Measurements from ENCODE around the gene ZEB1. TPM values are rescaled to one million over a fixed set of nuclear protein-coding genes. Genes with fewer than 3 reads are reported as not detected.

The ZEB1 gene
- total RNA-seq, 1 donor from 2014 or later: 82.7 TPM

- Histone ChIP-seq H3K27me3 (no peaks in the 10 kb centered on the region), H3K9me3 (no peaks in the 10 kb centered on the region), H3K4me1 (peaks cover 30% of the 10 kb centered on the region), H3K36me3 (no peaks in the 10 kb centered on the region), H3K27ac (no peak overlapping the region), H3K4me3 (no peak overlapping the region)
- intact Hi-C loops (cut with DNase I): no loop called here
- no peak for DNase-seq (ENCODE audit: extremely low spot score in 2 of 2)
- no peak for TF ChIP-seq CTCF (IDR thresholded peaks at IDR 0.05)
- TF ChIP-seq POLR2AphosphoS5 (IDR thresholded peaks at IDR 0.05; ENCODE audit: insufficient read depth in 1 of 2, low read depth in 1 of 2): no peak
- no peak for TF ChIP-seq POLR2A (IDR thresholded peaks at IDR 0.05)
Observed at GRCh38 chr10:31343551-31343950, 24.5 kb downstream of the ZEB1 start.

- intact Hi-C loops (cut with DNase I): no loop called here
- Histone ChIP-seq H3K27ac (no peak overlapping the region), H3K4me3 (no peak overlapping the region), H3K27me3 (no peaks in the 10 kb centered on the region), H3K36me3 (no peaks in the 10 kb centered on the region), H3K9me3 (no peaks in the 10 kb centered on the region), H3K4me1 (peaks cover 34% of the 10 kb centered on the region)
- DNase-seq (ENCODE audit: extremely low spot score in 2 of 2): no peak
- TF ChIP-seq CTCF (IDR thresholded peaks at IDR 0.05) (no peak), POLR2AphosphoS5 (IDR thresholded peaks at IDR 0.05; ENCODE audit: insufficient read depth in 1 of 2, low read depth in 1 of 2) (no peak), POLR2A (IDR thresholded peaks at IDR 0.05) (no peak)
Observed at GRCh38 chr10:31345886-31346285, 26.9 kb downstream of the ZEB1 start.

- no peak overlapping the region for H3K4me3 ChIP-seq
- H3K27me3 ChIP-seq: no peaks in the 10 kb centered on the region
- TF ChIP-seq CTCF (IDR thresholded peaks at IDR 0.05): no peak
- no peak for TF ChIP-seq POLR2A (IDR thresholded peaks at IDR 0.05)
- TF ChIP-seq POLR2AphosphoS5 (IDR thresholded peaks at IDR 0.05; ENCODE audit: insufficient read depth in 1 of 2, low read depth in 1 of 2): no peak
- intact Hi-C loops (cut with DNase I): no loop called here
- peaks cover 24% of the 10 kb centered on the region for H3K4me1 ChIP-seq
- no peaks in the 10 kb centered on the region for H3K9me3 ChIP-seq
- H3K36me3 ChIP-seq: no peaks in the 10 kb centered on the region
- H3K27ac ChIP-seq: no peak overlapping the region
- DNase-seq (ENCODE audit: extremely low spot score in 2 of 2): no peak
Observed at GRCh38 chr10:31346953-31347352, 27.9 kb downstream of the ZEB1 start.

- no peak for TF ChIP-seq CTCF (IDR thresholded peaks at IDR 0.05)
- TF ChIP-seq POLR2AphosphoS5 (IDR thresholded peaks at IDR 0.05; ENCODE audit: insufficient read depth in 1 of 2, low read depth in 1 of 2): no peak
- TF ChIP-seq POLR2A (IDR thresholded peaks at IDR 0.05): no peak
- intact Hi-C loops (cut with DNase I): no loop called here
- DNase-seq (ENCODE audit: extremely low spot score in 2 of 2): no peak
- H3K27me3 ChIP-seq: no peaks in the 10 kb centered on the region
- no peaks in the 10 kb centered on the region for H3K36me3 ChIP-seq
- no peaks in the 10 kb centered on the region for H3K9me3 ChIP-seq
- no peak overlapping the region for H3K27ac ChIP-seq
- H3K4me1 ChIP-seq: peaks cover 29% of the 10 kb centered on the region
- H3K4me3 ChIP-seq: no peak overlapping the region
Observed at GRCh38 chr10:31347705-31348104, 28.7 kb downstream of the ZEB1 start.

- no peak for DNase-seq (ENCODE audit: extremely low spot score in 2 of 2)
- Histone ChIP-seq H3K27ac (no peak overlapping the region), H3K9me3 (no peaks in the 10 kb centered on the region), H3K27me3 (no peaks in the 10 kb centered on the region), H3K36me3 (no peaks in the 10 kb centered on the region), H3K4me1 (peaks cover 50% of the 10 kb centered on the region), H3K4me3 (no peak overlapping the region)
- intact Hi-C loops (cut with DNase I): no loop called here
- no peak for TF ChIP-seq POLR2A (IDR thresholded peaks at IDR 0.05)
- TF ChIP-seq POLR2AphosphoS5 (IDR thresholded peaks at IDR 0.05; ENCODE audit: insufficient read depth in 1 of 2, low read depth in 1 of 2): no peak
- TF ChIP-seq CTCF (IDR thresholded peaks at IDR 0.05): no peak
Observed at GRCh38 chr10:31350891-31351290, 31.9 kb downstream of the ZEB1 start.

All from vagina (tissue), 2 donors.